HL-60/S4 (cell line): ENCODE results near the gene ABLIM2.

ENCODE experiments used
- in situ Hi-C: fragments of 300-500 bp; cut with MboI; formaldehyde crosslinking; loops from 2 replicates; pipeline ENCODE4 v1.14.3; 2022; ENCODE audit warnings: low sequenced_read_pairs

The ABLIM2 gene

DNA sequence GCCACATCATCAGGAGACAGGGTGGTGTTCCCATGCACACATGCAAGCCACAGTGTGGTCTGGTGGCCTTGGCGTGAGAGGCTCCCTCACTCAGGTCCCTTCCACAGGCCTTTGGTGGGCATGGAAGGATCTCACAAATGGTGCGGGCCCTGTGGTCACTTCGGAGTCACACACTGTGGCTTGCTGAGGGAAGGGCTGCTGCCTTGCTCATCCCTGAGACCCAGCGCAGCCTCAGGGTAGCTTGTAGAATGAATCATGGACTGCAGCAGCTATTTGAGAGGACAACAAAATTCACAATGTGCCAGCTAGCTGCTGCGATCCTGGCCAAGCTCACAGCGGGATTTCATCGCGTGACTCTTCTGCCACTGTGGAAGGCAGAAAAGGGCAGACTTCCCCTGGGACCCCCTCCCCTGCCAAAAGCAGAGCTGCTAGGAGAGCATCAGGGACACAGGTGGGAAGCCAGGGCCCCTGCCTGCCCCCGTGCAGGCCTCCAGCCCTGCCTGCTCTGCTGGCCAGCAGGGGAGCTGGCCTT is 106.4 kb downstream of the ABLIM2 start:
- in situ Hi-C loops, result no loop called here

DNA sequence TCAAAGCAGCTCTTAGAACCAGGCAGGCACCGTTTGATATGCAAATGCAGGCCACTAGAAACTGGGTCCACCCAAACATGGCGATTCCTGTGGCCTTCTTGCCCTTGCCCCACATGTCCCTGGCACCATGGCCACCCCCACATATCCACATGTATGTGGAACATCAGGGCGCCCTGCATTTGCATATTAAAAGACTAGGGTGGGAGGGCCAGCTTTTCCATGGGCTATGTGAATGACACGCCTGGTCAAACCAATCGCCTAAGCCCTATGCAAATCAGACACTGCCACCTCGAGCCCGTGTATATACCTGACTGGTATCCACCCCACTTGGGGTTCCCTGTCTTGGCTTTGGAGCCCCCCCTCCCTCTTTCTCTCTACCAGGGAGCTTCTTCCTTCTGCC is 107.0 kb downstream of the ABLIM2 start:
- in situ Hi-C loops, result no loop called here

DNA sequence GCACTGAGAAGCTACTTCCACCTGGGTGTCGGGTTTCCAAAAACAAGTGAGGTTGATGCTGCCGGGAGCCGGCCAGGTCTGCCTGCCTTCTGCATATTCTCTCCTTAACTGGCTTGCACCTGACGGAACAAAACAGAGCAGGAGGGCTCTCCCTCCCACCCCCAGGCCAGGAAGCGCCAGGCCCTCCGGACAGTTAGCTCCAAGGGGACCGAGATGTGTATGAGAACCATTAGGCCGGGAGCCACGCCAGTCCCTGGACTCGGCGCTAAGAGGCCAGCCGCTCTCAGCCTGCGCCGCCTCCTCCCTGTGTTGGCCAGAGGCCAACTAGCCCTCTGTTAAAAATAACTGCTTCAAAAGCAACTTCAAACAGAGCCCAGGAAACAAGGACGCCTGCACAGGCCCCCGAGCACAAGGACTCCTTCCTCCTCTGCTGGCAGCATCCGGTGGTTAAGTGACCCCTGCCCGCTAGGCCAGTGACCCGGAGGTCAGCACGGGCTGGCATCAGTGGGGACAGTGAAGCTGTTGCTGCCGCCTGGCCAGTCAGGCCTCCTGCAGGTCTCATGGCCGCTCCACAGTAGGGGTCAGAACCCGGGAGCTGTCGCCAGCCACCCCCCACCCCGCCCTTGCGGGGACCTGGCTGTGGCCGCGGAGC is 107.9 kb downstream of the ABLIM2 start:
- in situ Hi-C loops, result no loop called here

DNA sequence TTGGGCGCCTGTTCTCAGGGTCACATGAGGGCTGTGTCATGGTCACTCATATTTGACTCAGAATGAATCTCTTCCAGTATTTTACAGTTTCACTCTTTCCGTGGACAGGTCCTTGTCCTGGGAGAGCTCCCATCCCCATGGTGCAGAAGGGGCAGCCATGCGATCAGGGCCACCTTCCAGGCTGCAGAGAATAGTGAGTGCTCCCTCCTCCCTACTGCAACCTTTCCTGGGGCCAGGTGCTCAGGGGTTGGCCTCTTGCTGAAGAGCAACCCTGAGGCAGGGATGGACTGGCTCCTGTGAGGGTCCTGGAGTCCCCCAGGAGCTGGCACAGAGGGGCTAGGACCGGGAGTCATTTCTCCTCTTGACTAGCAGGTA is 108.4 kb downstream of the ABLIM2 start:
- in situ Hi-C loops, result no loop called here

DNA sequence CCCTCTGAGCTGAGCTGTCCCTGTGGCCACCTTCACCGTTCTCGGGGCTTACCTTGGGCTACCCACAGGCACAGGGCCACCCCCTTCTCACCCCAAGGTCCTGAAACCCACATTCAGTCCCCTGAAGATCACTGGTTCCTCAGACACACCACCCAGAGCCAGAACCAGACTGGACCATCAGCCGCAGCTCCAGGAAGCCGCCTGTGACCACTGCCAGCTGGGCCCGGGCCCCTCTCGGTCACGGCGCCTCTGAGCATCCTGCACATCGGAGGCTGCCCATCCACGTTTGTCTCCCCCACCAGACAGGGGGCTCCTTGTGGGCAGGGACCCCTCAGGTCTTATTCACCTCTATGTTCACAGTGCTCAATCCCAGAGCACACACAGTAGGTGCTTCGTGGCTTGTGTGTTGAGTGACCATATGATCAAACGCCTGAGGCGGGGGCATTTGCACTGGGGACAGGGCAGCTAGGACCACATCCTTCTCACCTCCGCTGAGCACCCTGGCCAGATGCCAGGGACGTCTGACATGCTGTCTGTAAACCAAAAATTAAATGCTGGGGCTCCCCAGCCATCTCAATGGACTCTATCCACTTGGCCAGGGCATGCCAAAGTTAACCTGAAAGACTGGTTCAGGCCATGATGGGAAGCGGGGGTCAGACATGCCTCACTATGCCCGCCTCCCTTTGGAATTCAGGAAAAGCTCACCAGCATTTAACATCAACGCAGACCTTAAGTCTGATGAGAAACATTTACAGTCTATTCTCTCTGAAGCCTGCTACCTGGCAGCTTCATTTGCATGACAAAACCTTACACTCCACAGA is 109.5 kb downstream of the ABLIM2 start:
- in situ Hi-C loops, result no loop called here

DNA sequence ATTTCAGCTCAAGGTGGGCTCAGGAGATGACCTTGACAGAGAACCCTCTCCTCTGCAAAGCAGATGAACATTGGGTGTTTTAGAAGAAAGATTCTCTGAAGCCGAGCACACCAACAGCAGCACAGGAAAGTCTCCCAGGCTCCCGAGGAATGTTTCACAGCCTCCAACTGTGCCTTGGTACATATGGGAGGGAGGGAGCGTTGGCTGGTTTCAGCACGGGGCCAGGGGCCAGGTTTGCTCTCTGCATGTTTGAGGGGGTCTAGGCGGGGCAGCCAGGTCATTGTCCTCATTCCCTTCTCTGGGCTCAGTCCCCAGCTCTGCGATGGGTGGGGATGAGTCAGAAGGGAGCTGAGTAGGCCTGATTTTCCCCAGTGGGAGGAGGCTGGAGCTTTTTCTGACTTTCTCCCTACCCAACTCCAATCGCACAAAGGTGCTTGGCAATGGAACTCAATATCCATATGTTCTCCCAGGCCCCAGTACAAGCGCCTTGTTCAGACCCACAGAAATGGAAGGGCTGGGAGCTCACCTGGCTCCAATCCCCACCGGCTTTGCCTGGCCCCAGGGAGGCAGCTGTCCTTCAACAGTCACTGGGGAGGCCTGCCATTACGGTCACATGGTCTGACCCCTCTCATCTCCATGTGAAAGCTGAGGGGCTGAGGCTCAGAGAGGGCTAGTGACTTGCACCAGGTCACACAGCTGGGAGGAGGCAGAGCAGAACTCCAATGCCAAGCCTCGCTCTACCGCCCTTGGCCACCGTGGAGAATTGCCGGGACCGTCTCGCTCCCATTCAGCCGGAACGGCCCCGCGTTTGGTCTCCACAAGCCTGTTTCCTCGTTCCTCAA is 110.6 kb downstream of the ABLIM2 start:
- in situ Hi-C loops, result no loop called here

DNA sequence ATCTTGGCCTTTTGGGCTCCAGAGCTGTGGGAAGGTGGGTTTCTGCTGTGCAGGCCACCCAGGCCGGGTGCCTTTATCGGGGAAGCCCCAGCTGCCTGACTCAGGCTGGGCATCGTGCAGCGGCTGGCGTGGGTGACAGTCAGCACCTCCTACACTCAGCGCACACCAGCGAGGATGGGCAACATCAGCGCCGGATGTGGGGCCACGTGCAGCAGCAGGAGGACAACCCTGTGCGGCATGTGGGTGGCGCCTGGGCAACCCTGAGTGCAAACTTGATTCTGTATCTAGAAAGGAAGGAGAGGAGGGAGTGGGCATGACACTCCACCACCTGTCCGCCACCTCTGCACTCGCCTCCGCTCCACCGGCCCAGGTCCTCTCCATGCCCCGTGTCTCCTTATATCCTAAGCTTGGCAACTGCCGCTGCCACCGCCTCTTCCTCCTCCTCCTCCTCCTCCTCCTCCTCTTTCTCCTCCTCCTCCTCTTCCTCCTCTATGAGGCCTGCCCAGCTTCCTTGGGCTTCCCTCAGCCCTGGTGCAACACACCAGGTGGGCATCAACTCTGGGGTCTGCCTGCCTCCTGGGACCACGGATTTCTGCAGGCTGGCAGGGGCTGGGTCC is 111.6 kb downstream of the ABLIM2 start:
- in situ Hi-C loops, result no loop called here

DNA sequence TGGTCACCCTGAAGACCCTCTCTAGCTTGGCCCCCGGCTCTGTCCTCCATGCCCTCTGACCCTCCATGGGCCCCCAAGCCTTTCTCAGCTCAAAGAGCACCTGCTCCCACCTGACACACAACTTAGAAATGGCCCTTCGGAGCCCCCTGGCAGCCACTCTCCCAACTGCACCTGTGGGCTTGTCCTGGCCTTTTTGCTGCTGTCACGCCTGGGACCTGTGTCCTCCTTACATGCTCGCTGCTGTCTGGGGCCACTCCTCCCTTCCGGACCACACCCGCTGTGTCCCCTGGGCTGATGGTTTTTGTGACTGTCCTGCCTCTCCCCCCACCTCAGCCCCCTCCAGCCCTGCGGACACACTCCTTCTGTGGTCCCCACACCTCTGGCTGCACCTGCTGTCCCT is 112.7 kb downstream of the ABLIM2 start:
- in situ Hi-C loops, result no loop called here

DNA sequence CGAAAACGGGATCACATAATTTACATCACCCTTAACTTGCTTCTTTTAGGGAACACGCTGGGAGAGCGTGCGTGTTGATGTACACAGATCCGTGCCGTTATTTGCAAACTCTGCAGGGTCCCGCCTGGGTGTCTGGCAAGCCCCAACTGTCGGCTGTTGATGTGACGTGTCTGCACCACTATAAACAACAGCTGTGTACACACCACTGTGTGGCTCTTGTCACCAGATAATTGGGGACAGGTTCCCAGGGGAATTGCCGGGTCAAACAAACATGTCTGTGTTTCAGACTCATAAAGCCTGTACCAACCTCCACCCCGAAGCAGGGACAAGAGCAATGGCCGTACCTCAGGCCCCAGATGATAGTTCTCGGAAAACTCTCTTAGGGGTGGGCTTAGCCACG is 113.9 kb downstream of the ABLIM2 start:
- in situ Hi-C loops, result no loop called here

DNA sequence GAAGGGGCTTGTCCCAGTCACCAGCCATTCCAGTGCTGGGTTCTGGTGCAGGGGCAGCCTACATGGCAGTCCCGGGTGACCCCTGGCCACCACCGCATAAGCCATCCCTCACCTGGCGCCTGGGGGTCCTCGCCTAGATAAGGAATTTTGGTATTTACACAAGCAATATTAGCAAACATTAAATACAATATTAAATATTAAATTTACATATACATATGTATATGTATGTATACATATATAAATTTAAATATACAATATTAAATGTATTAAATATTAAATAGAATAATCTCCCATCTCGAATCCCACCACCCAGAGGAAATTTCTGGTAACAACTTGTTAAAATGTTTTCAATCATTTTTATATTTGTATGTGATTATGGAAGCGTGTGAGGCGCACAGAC is 114.4 kb downstream of the ABLIM2 start:
- in situ Hi-C loops, result no loop called here

DNA sequence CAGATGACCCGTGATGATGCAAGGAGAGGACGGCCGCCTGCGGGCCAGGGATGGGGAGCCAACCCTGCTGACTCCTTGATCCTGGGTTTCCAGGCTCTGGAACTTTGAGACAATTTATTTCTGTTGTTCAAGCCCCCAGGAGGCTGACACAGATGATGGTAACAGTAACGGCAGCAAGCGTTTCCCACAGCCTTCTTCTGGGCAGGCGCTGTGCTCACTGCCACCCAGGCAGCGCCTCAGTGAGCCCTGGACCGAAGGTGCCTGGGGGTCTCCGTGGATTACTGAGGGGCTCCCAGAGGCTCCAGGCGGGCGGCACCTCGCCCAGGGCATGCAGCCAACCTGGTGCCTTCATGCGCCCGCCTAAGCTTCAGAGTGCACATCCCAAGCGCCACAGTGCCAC is 115.0 kb downstream of the ABLIM2 start:
- in situ Hi-C loops, result no loop called here

DNA sequence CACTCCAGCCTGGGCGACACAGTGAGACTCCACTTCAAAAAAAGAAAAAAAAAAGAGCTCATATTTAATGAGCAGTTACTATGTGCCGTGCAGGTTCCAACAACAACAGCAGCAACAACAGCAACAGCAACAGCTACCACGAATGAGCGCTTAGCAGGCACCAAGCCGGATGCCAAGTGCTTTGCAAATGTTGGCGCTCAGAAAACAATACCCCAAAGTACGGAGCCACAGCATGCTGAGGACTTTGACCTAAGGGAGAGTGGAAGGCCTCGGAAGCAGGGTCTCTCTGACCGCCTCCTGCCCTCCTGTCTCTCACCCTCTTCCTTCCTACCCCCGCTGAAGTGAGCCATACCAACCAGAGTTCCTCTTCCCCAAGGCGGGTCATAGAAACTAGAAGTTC is 116.7 kb downstream of the ABLIM2 start:
- in situ Hi-C loops, result no loop called here

DNA sequence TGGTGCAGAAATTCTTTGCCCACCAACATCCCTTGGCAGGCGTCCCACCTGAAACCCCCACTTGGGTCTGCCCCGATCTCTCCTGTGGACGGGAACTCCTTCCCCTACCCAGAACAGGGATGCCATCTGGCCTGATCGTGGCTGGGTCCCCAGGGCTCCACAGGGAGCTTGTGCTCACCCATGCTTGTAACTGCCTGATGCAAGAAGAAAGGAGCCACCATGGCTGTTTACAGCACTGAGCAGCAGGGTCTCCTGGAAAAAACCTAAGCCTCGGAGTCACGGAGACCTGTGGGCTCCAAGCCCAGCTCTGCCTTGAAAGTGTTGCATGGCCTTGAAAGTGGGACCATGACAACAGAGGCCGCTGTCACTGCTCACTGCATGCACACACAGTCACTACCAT is 117.4 kb downstream of the ABLIM2 start:
- in situ Hi-C loops, result no loop called here

DNA sequence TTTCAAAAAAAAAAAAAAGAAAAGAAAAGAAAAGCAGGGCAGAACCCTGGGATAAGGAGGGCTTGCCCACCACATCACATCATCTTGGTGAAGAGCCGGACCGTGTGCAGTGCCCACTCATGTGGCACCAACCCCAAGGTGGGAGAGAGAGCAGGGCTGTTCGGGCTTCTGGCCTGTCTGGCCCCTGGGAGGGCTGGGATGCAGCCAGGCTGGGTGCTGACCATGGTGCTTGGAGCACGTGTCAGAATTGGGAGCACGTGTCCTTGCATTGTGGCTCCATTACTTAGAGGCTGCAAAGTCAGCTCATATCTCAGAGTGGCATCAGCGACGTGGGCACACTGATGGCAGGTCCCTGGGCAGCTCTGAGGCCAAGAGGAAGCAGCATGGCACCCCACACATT is 118.0 kb downstream of the ABLIM2 start:
- in situ Hi-C loops, result no loop called here

DNA sequence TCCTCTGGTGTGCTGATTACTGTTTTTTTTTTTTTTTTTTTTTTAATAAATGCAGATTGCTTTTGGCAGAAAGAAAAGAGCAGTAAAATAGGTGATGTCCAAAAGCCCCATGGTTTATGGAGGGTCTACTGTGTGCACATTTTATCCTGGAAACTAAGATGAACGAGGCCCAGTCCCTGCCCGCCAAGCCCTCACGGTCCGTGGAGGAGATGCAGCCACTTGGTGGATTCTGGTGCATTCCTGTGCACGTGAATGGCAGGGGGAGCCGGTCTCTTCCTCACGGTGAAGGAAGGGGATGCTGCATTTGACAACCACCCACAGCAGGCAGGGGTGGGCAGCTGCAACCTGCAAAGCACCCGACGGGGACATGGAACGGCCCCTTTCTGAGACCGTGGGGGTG is 118.8 kb downstream of the ABLIM2 start:
- in situ Hi-C loops, result no loop called here

DNA sequence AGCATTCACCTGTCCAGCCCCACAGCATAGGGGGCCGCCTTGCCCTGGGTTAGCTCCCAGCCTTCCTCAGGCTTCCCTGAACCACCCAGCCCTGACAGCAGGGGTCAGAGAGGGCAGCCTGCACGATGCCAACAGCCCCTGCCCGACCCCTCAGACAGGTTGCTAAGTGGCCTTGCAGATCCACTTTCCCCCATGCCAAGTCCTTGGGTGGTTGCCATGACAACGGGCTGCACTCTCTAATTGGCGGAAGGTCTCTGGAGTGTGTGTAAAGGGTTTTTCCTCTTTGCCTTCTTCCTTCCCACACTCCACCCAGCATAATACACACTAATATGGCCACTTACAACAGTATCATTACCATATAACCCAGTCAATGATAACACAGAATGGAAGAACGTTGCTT is 119.3 kb downstream of the ABLIM2 start:
- in situ Hi-C loops, result no loop called here

DNA sequence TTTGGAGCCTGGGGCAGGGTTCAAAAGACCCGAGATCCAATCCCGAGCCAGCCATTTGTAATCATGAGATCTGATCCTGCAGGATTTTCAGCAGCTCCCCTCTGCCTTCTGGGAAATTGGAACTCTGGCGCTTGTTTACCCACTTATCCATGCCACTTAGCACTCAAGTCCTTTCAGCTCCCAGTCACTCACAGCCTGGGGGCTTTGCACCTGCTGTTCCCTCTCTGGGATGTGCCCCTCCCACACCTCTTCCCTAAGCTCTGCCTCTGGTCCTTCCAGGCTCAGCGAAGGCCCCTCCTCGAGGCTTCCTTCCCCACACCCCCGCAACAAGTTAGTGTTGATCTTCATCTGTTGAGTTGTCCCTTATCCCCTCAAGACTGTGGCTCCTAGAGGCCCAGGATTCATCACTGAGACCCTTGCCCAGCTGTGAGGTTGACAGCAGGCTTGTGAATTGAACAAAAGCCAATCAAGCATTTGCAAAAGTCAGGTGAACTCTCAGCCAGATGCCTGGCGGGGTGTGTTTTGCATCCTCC is 119.8 kb downstream of the ABLIM2 start:
- in situ Hi-C loops, result no loop called here

DNA sequence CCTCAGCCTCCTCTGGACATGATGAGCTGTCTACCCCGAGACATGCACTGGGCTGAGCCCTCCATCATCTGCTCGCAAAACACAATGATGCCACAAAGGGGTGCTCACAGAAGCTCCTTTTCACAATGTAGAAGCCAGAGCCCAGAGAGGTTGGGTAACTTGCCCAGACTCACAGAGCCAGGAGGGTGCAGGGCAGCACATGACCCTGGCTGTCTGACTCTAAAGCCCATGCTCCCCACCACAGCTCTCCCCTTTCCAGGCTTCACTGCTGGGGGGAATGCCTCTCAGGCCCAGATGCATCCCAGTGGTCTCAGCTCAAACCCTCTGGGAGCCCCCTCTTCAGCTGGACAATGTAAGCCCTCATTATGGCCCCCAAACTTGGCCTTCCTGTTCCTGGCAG is 120.5 kb downstream of the ABLIM2 start:
- in situ Hi-C loops, result no loop called here

DNA sequence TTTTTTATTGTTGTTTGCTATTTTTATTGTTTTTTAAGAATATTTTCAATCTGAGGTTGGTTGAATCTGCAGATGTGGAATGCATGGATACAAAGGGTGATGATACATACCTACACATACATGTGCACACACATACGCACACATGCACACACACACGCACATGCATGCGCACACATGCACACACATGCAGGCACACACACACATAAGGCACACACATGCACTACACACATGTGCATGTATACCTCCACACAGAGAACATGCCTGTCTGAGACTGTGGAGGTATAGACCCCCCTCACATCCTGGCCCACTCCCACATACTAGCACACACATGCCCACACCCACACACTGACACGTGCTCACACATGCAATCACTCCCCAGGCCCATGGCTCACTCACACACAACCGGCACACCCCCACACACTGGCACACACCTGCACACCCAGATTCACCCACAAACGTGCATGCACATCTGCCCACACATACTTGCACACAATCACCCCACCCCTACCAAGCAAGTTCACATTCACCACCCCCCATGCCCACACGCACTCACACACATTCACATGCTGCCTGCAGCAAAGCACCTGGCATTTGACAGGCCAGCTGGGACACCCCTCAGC is 121.4 kb downstream of the ABLIM2 start:
- in situ Hi-C loops, result no loop called here

DNA sequence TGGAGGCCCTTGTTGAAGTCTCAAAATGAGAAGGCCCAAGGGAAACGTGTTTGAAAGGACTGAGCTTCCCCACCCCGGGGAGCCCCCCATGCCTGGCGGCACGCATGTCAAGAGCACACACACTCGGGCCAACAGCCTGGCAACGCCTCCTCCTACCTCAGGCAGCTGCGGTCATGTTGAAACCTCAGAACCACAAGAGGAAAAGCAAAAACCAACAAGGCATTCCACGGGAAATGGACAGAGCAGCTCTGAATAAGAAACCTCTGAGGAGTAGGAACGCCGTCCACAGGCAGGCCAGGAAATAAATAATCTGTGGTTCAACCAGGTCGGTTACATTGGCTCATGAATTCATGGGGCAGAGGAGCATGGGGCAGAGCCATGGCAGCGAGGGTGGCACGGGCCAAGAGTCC is 123.2 kb downstream of the ABLIM2 start:
- in situ Hi-C loops, result no loop called here
